AG04450 (cell line): ENCODE results near the gene DIP2C. TPM values are rescaled to one million over a fixed set of nuclear protein-coding genes. Genes with fewer than 3 reads are reported as not detected.

Experiments used
- CTCF ChIA-PET: fragments of 300-600, 350-600 bp; formaldehyde crosslinking; extraction: SDS; loops from one replicate; lab custom pipeline; 2022; ENCODE audit warnings: antibody characterized with exemption, inconsistent platforms; lab: Charles Lee
- POLR2A ChIA-PET: fragments of 350-600 bp; formaldehyde crosslinking; extraction: SDS; loops from one replicate; lab custom pipeline; 2021; ENCODE audit warnings: antibody characterized with exemption, inconsistent platforms; lab: Yijun Ruan, JAX
- DNase-seq: peaks from one replicate; pipeline ENCODE4 v3.0.0-alpha.2; 2011; ENCODE audit warnings: low read depth, low spot score
- H3K27ac ChIP-seq: one replicate; pipeline ENCODE4 v1.5.1; 2012; ENCODE audit warnings: low read depth, low read length, control low read depth
- H3K27me3 ChIP-seq: one replicate; pipeline ENCODE4 v1.6.0; 2012; ENCODE audit warnings: low read length; ENCODE audit not compliant: control insufficient read depth, insufficient read depth
- H3K4me3 ChIP-seq: 2 replicates; pipeline ENCODE4 v1.5.1; 2011; ENCODE audit warnings: mild to moderate bottlenecking, low read depth, low read length, control low read depth
- H3K9me3 ChIP-seq: 2 replicates; pipeline ENCODE4 v1.5.1; 2012; ENCODE audit warnings: low read length; ENCODE audit not compliant: control insufficient read depth, insufficient read depth
- polyA plus RNA-seq: library from polyadenylated mRNA; depleted of rRNA; stranded (reverse); fragments of >200 nt; gene quantifications from 2 replicates; pipeline ENCODE4 v1.2.3, GENCODE V29; 2011
- TF ChIP-seq, protein P1 (sequence below): IDR thresholded peaks from 2 replicates; pipeline ENCODE4 v1.5.1; 2011; ENCODE audit warnings: low read depth, low read length, control low read depth, inconsistent platforms

Gene DIP2C
- polyA plus RNA-seq, 1 experiment, result 9.6 TPM

DNA sequence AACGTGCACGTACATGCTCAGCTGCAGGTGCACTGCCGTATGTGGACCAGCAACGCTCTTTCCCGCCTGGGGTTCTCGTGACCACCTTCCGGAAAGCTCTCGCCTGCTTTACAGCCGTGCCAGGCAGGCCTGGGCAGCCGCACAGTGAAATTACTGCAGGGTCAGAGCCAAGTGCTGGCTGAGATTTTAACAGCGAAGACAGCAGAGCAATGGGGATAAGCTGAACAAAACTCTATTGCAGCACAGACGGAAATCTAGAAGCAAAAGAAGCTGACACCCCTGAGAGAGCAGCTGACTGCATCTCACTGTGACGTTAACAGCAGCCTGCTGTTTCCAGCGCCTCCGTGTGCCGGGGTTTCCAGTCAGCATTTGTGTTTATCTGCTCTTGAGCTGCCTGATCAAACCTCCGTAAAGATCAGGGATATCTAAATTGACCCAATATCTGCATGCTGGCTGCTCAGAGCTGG lies 179.0 kb downstream of the DIP2C start:
- Histone ChIP-seq H3K27me3 (no peaks in the 10 kb centered on the region), H3K27ac (no peak overlapping the region), H3K4me3 (no peak overlapping the region), H3K9me3 (no peaks in the 10 kb centered on the region)
- ChIA-PET CTCF (interaction anchor here (0.6 to 3.4 kb wide), 11 partner anchors 9 to 300 kb away, joined by 3 to 25 read pairs (median 4); no protein-coding TSS in a partner anchor), POLR2A (interaction anchor here (0.5 kb wide), 1 partner anchor 10 kb away, joined by 3 read pairs; no protein-coding TSS in a partner anchor)
- no peak for DNase-seq
- TF ChIP-seq, protein P1, sequence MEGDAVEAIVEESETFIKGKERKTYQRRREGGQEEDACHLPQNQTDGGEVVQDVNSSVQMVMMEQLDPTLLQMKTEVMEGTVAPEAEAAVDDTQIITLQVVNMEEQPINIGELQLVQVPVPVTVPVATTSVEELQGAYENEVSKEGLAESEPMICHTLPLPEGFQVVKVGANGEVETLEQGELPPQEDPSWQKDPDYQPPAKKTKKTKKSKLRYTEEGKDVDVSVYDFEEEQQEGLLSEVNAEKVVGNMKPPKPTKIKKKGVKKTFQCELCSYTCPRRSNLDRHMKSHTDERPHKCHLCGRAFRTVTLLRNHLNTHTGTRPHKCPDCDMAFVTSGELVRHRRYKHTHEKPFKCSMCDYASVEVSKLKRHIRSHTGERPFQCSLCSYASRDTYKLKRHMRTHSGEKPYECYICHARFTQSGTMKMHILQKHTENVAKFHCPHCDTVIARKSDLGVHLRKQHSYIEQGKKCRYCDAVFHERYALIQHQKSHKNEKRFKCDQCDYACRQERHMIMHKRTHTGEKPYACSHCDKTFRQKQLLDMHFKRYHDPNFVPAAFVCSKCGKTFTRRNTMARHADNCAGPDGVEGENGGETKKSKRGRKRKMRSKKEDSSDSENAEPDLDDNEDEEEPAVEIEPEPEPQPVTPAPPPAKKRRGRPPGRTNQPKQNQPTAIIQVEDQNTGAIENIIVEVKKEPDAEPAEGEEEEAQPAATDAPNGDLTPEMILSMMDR, result no peak

DNA sequence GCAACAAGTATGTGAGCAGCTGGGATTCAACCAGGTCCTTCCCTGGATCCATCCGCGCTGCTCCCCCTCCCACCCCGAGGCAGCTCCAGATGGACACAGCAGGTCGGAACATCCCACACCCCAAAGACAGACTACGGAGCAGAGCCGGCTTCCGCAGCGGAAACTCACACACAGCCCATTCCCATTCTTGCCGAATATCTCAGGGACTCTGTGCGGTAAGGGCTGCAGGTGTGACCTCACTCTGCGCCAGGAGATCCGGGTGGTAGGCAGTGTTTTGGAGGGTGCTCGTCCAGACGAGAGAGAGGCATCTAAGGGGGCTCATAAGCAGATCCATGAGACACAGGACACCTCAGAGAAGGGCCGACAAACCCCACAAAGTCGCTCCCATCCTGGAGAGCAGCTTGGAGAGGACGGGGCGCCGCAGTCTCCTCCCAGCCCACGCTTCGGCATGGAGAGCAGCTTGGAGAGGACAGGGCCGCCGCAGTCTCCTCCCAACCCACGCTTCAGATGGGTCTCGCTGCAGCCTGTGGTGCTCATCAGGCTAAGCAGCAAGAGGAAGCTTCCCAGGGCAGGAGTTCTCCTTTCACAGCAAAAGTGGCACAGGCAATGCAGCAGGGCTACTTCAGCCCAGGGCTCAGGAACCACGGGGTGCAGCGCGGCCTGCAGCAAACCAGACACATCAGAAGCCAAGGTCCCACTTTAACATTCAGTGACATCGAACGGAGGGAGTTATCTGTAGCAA lies 179.9 kb downstream of the DIP2C start:
- Histone ChIP-seq H3K4me3 (no peak overlapping the region), H3K9me3 (no peaks in the 10 kb centered on the region), H3K27me3 (no peaks in the 10 kb centered on the region), H3K27ac (no peak overlapping the region)
- POLR2A ChIA-PET, result no interaction called here
- TF ChIP-seq, protein P1, result no peak
- CTCF ChIA-PET, result interaction anchor here (1.4 to 2.2 kb wide), 5 partner anchors 8 to 151 kb away, joined by 3 to 25 read pairs (median 4); no protein-coding TSS in a partner anchor
- no peak for DNase-seq

DNA sequence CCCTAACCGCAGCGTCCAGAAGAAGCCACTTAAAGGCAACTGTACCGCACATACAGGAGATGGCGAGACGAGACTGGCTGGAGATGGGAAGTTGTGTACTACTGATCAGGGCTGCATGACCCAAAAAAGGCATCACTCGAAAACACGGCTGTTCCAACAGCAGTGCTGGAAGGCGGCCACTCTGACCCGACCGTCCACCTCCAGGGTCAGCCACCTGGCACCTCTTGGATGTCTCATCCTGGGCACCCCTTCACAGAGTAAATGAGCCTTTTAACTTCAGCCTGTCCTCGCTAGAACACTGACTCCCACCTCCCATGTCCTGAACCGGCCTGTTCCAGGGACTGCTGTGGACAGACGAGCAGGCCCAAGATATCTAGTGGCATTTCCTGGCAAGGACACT lies 180.7 kb downstream of the DIP2C start:
- TF ChIP-seq, protein P1, result no peak
- DNase-seq, result no peak
- Histone ChIP-seq H3K9me3 (no peaks in the 10 kb centered on the region), H3K27ac (no peak overlapping the region), H3K27me3 (no peaks in the 10 kb centered on the region), H3K4me3 (no peak overlapping the region)
- ChIA-PET POLR2A (no interaction called here), CTCF (no interaction called here)

DNA sequence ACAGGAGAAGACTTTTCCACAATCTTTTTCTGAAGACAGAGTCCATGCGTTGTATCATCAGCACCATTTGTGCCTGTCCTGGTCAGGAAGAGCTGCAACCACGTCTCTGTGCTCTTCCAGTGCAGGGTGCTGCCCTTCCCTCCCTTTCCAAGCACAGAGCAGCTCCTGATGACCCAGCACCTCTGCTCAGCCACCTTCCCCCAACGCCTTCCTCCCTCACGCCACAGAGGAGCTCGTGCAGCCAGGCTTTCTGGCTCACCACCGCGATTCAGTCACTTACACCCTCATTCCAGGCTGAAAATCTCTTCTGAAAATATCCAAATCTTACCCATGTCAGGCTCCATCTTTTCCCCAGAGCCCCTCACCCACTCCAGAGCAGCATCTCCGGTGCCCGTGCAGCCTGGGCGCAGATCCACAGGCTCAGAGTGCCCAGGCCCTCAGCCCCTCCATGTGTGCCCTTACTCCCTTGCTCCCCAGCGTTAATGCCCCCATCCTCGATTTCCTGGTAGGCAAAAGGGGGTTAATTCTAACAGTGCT lies 181.5 kb downstream of the DIP2C start:
- ChIA-PET CTCF (no interaction called here), POLR2A (no interaction called here)
- no peak for DNase-seq
- Histone ChIP-seq H3K27me3 (no peaks in the 10 kb centered on the region), H3K9me3 (no peaks in the 10 kb centered on the region), H3K4me3 (no peak overlapping the region), H3K27ac (no peak overlapping the region)
- TF ChIP-seq, protein P1, result no peak

DNA sequence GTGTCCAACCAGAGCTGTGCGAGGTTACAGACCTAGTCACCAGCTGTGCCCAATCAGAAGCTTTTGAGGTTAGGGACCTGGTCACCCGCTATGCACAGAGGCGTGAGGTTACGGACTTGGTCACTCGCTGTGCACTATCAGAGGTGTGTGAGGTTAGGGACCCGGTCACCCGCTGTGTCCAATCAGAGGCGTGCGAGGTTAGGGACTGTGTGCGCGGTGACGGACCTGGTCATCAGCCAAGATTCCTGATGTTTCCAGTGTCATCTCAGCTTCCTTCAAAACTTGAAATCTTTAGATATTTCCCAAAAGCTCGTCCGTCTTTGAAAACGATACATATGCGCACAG lies 182.1 kb downstream of the DIP2C start:
- Histone ChIP-seq H3K4me3 (no peak overlapping the region), H3K9me3 (no peaks in the 10 kb centered on the region), H3K27ac (no peak overlapping the region), H3K27me3 (no peaks in the 10 kb centered on the region)
- TF ChIP-seq, protein P1, result no peak
- CTCF ChIA-PET, result no interaction called here
- POLR2A ChIA-PET, result no interaction called here
- no peak for DNase-seq
